ENCODE data around the gene LMTK3. TPM values are rescaled to one million over a fixed set of nuclear protein-coding genes. Genes with fewer than 3 reads are reported as not detected.

The LMTK3 gene
- total RNA-seq, 2 donors from 2014 or later = 4.2 to 9.6 TPM

DNA sequence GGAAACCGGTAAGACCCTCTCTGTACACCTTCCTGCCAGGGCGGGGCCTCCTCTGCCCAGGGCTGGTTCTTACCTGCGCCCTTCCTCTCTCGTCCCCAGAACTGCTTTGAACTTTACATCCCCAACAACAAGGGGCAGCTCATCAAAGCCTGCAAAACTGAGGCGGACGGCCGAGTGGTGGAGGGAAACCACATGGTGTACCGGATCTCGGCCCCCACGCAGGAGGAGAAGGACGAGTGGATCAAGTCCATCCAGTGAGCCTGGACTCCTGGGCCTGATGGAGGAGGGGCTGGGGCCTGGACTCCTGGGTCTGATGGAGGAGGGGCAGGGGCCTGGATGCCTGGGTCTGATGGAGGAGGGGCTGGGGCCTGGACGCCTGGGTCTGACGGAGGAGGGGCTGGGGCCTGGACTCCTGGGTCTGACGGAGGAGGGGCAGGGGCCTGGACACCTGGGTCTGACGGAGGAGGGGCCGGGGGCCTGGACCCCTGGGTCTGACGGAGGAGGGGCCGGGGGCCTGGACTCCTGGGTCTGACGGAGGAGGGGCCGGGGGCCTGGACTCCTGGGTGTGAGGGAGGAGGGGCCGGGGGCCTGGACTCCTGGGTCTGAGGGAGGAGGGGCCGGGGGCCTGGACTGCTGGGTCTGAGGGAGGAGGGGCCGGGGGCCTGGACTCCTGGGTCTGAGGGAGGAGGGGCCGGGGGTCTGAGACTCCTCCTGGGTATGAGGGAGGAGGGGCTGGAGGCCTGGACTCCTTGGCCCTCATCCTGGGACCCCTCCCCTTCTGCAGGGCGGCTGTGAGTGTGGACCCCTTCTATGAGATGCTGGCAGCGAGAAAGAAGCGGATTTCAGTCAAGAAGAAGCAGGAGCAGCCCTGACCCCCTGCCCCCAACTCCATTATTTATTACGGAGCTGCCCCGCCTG lies 33.0 kb downstream of the LMTK3 start:
- Histone ChIP-seq H3K27me3 (no peaks in the 10 kb centered on the region), H3K36me3 (replicated peaks in 1 of 2; ENCODE audit: insufficient read depth in 1 of 2, low read depth in 2 of 2) (peaks cover 14 to 15% of the 10 kb centered on the region in 2 donors), H3K9me3 (no peaks in the 10 kb centered on the region), H3K4me3 (no peak overlapping the region), H3K27ac (no peak overlapping the region), H3K4me1 (peaks cover 23% of the 10 kb centered on the region)
- WGBS, 2 donors = 88 to 94% methylated on average over 14 to 26 of the region's 29 CpGs
- intact Hi-C loops (cut with DNase I) = no loop called here
- ATAC-seq = no peak
- no peak for TF ChIP-seq POLR2A (IDR thresholded peaks at IDR 0.05)
- no peak for TF ChIP-seq CTCF (IDR thresholded peaks at IDR 0.05)
- no peak for DNase-seq

- intact Hi-C loops (cut with DNase I) = no loop called here
- TF ChIP-seq POLR2A (IDR thresholded peaks at IDR 0.05) (no peak), CTCF (IDR thresholded peaks at IDR 0.05) (no peak)
- ATAC-seq = no peak
- H3K27me3 ChIP-seq = no peaks in the 10 kb centered on the region
- H3K9me3 ChIP-seq = no peaks in the 10 kb centered on the region
- 83 to 87% methylated on average over 16 to 18 of the region's 22 CpGs for WGBS, 2 donors
- H3K36me3 ChIP-seq (replicated peaks in 1 of 2; ENCODE audit: insufficient read depth in 1 of 2, low read depth in 2 of 2) = peaks cover 15 to 17% of the 10 kb centered on the region in 2 donors
- DNase-seq = no peak
- no peak overlapping the region for H3K4me3 ChIP-seq
- H3K4me1 ChIP-seq = peaks cover 29% of the 10 kb centered on the region
- no peak overlapping the region for H3K27ac ChIP-seq
Observed at GRCh38 chr19:48477698-48478338, 33.8 kb downstream of the LMTK3 start.

GRCh38 chr19:48477067-48477685 lies 34.5 kb downstream of the LMTK3 start:
- no peak for ATAC-seq
- Histone ChIP-seq H3K4me1 (peaks cover 29% of the 10 kb centered on the region), H3K4me3 (no peak overlapping the region), H3K9me3 (no peaks in the 10 kb centered on the region), H3K36me3 (replicated peaks in 1 of 2; ENCODE audit: insufficient read depth in 1 of 2, low read depth in 2 of 2) (peaks cover 15 to 17% of the 10 kb centered on the region in 2 donors), H3K27me3 (no peaks in the 10 kb centered on the region), H3K27ac (no peak overlapping the region)
- TF ChIP-seq POLR2A (IDR thresholded peaks at IDR 0.05) = no peak
- no peak for DNase-seq
- intact Hi-C loops (cut with DNase I) = no loop called here
- WGBS, 2 donors = 81 to 83% methylated on average over 8 to 10 of the region's 10 CpGs

- ATAC-seq = no peak
- intact Hi-C loops (cut with DNase I) = no loop called here
- H3K27me3 ChIP-seq = no peaks in the 10 kb centered on the region
- H3K4me1 ChIP-seq = peaks cover 20% of the 10 kb centered on the region
- no peak for DNase-seq
- WGBS, 2 donors = 91% methylated on average over 8 to 9 of the region's 9 CpGs
- no peak for TF ChIP-seq CTCF (IDR thresholded peaks at IDR 0.05)
- no peak for TF ChIP-seq POLR2A (IDR thresholded peaks at IDR 0.05)
- no peak overlapping the region for H3K4me3 ChIP-seq
- H3K9me3 ChIP-seq = no peaks in the 10 kb centered on the region
- peaks cover 15 to 24% of the 10 kb centered on the region in 2 donors for H3K36me3 ChIP-seq (replicated peaks in 1 of 2; ENCODE audit: insufficient read depth in 1 of 2, low read depth in 2 of 2)
- no peak overlapping the region for H3K27ac ChIP-seq
Observed at GRCh38 chr19:48476176-48476575, 35.5 kb downstream of the LMTK3 start.

Data from body of pancreas (tissue), 4 donors.